CD14-positive monocyte (primary cell): ENCODE measurements around the gene COBLL1. TPM values are rescaled to one million over a fixed set of nuclear protein-coding genes. Genes with fewer than 3 reads are reported as not detected.

Source experiments
- DNase-seq, 3 donors: peaks; one replicate each; pipeline ENCODE4 v3.0.0-alpha.2; 2011 to 2022
- H2AFZ ChIP-seq: 2 replicates; pipeline ENCODE4 v1.6.0; 2012; ENCODE audit warnings: mild to moderate bottlenecking, low read depth, low read length, inconsistent platforms; ENCODE audit not compliant: insufficient read depth, poor library complexity, severe bottlenecking
- H3K27ac ChIP-seq, 2 donors: 1 replicate in 1 of 2; 2 replicates in 1 of 2; pipeline ENCODE4 v1.5.1; 2012 to 2013; ENCODE audit warnings: low read length in 2 of 2, control low read depth in 1 of 2, inconsistent platforms in 1 of 2, low read depth in 1 of 2, mild to moderate bottlenecking in 1 of 2
- H3K27me3 ChIP-seq, 2 donors: one replicate each; pipeline versions ENCODE4 v1.6.0 to v1.6.1; 2011 to 2013; ENCODE audit warnings: low read length in 2 of 2; ENCODE audit not compliant: control insufficient read depth in 2 of 2, insufficient read depth in 2 of 2
- H3K36me3 ChIP-seq, 2 donors: replicated peaks in 1 of 2; 1 replicate in 1 of 2; 2 replicates in 1 of 2; pipeline versions ENCODE4 v1.5.1 to v1.6.1; 2012 to 2013; ENCODE audit warnings: low read length in 2 of 2, control low read depth in 1 of 2, inconsistent platforms in 1 of 2, mild to moderate bottlenecking in 1 of 2; ENCODE audit not compliant: insufficient read depth in 2 of 2, control insufficient read depth in 1 of 2
- H3K4me1 ChIP-seq, 2 donors: 1 replicate in 1 of 2; 2 replicates in 1 of 2; pipeline versions ENCODE4 v1.5.1 to v1.6.1; 2012 to 2013; ENCODE audit warnings: low read length in 2 of 2, control low read depth in 1 of 2, inconsistent platforms in 1 of 2, mild to moderate bottlenecking in 1 of 2, moderate library complexity in 1 of 2; ENCODE audit not compliant: insufficient read depth in 2 of 2, control insufficient read depth in 1 of 2
- H3K4me2 ChIP-seq: replicated peaks from 2 replicates; pipeline ENCODE3; 2012; ENCODE audit warnings: low read length, moderate library complexity, mild to moderate bottlenecking; ENCODE audit not compliant: poor library complexity, severe bottlenecking; ENCODE audit errors: extremely low read depth
- H3K4me3 ChIP-seq, 3 experiments: fragments of 200-600 bp in 1 of 3; sonication (generic) in 1 of 3; replicated peaks in 1 of 3; 1 replicate in 2 of 3; 2 replicates in 1 of 3; pipeline ENCODE4 v1.5.1; 2011 to 2013; ENCODE audit warnings: low read length in 3 of 3, mild to moderate bottlenecking in 3 of 3, control low read depth in 2 of 3, low read depth in 2 of 3, inconsistent platforms in 1 of 3, moderate library complexity in 1 of 3
- H3K79me2 ChIP-seq: 2 replicates; pipeline ENCODE4 v1.6.0; 2012; ENCODE audit warnings: mild to moderate bottlenecking, control low read depth, inconsistent platforms, low read length, moderate library complexity; ENCODE audit not compliant: insufficient read depth
- H3K9ac ChIP-seq: 2 replicates; pipeline ENCODE4 v1.6.0; 2017; ENCODE audit warnings: low read length, mild to moderate bottlenecking; ENCODE audit not compliant: insufficient read depth, poor library complexity, severe bottlenecking
- H3K9me3 ChIP-seq, 2 donors: replicated peaks in 1 of 2; 1 replicate in 1 of 2; 2 replicates in 1 of 2; pipeline versions ENCODE4 v1.5.1 to v1.6.1; 2012 to 2013; ENCODE audit warnings: low read length in 2 of 2, control low read depth in 1 of 2; ENCODE audit not compliant: control insufficient read depth in 1 of 2, insufficient read depth in 1 of 2
- H4K20me1 ChIP-seq: 2 replicates; pipeline ENCODE4 v1.6.0; 2012; ENCODE audit warnings: mild to moderate bottlenecking, low read length, control low read depth, moderate library complexity; ENCODE audit not compliant: insufficient read depth
- H3K27ac Mint-ChIP-seq, 7 donors: one replicate each; pipeline ENCODE4 v1.8.0; 2020; ENCODE audit warnings: mild to moderate bottlenecking in 7 of 7, mixed read lengths in 7 of 7, moderate library complexity in 6 of 7, inconsistent platforms in 2 of 7
- H3K27me3 Mint-ChIP-seq, 3 donors: one replicate each; pipeline ENCODE4 v1.8.0; 2021 to 2022; ENCODE audit warnings: low read depth in 3 of 3, mild to moderate bottlenecking in 3 of 3, mixed read lengths in 3 of 3, moderate library complexity in 3 of 3, inconsistent platforms in 1 of 3
- H3K36me3 Mint-ChIP-seq, 2 donors: one replicate each; pipeline ENCODE4 v1.8.0; 2020; ENCODE audit warnings: mixed read lengths in 2 of 2, inconsistent platforms in 1 of 2, mild to moderate bottlenecking in 1 of 2
- H3K4me1 Mint-ChIP-seq: one replicate; pipeline ENCODE4 v1.8.0; 2020; ENCODE audit warnings: mild to moderate bottlenecking, mixed read lengths
- H3K4me3 Mint-ChIP-seq, 2 donors: one replicate each; pipeline ENCODE4 v1.8.0; 2020; ENCODE audit warnings: mild to moderate bottlenecking in 2 of 2, mixed read lengths in 2 of 2, moderate library complexity in 1 of 2
- H3K9me3 Mint-ChIP-seq, 7 donors: one replicate each; pipeline ENCODE4 v1.8.0; 2020 to 2022; ENCODE audit warnings: mixed read lengths in 7 of 7, mild to moderate bottlenecking in 6 of 7, moderate library complexity in 6 of 7, inconsistent platforms in 2 of 7
- CTCF ChIP-seq: fragments of 200-600 bp; IDR thresholded peaks from one replicate; pipeline ENCODE4 v1.8.0; 2022; ENCODE audit warnings: antibody characterized with exemption, mild to moderate bottlenecking
- WGBS: methylation state at CpG from one replicate; pipeline ENCODE4 v1.1.5; 2013; ENCODE audit warnings: missing lambda C conversion rate; ENCODE audit not compliant: insufficient coverage; 5-methylcytosine and 5-hydroxymethylcytosine counted together
- intact Hi-C, 2 donors: fragments of 100-400 bp; cut with micrococcal nuclease; formaldehyde crosslinking; loops; one replicate each; pipeline versions ENCODE4 v1.15.0 to v1.15.1; 2023
- polyA plus RNA-seq, 3 donors: library from polyadenylated mRNA; depleted of rRNA in 1 of 3; unstranded in 2 of 3; stranded (reverse) in 1 of 3; fragments of 300-500 nt in 2 of 3; fragments of >200 nt in 1 of 3; fragmentation: Illumina TruSeq in 2 of 3; gene quantifications; 1 replicate in 2 of 3; 2 replicates in 1 of 3; pipeline ENCODE4 v1.2.3, GENCODE V29; 2012 to 2021

COBLL1 gene
- polyA plus RNA-seq, 3 donors = 0.18 to 0.54 (median 0.24) TPM

- WGBS = 50% methylated on average over 1 of the region's 2 CpGs
- H3K79me2 ChIP-seq = no peaks in the 10 kb centered on the region
- Mint-ChIP-seq H3K27ac (no peak overlapping the region), H3K4me1 (peaks cover 8% of the 10 kb centered on the region), H3K9me3 (peaks cover 0 to 5% (median 0%) of the 10 kb centered on the region in 7 donors), H3K4me3 (no peak overlapping the region), H3K27me3 (no peaks in the 10 kb centered on the region), H3K36me3 (no peaks in the 10 kb centered on the region)
- no peak overlapping the region for H3K4me3 ChIP-seq
- H3K4me1 ChIP-seq = peaks cover 3 to 7% of the 10 kb centered on the region in 2 donors
- no peak for DNase-seq
- intact Hi-C loops = no loop called here
- H3K4me2 ChIP-seq = no peak overlapping the region
- no peaks in the 10 kb centered on the region for H4K20me1 ChIP-seq
- no peak for TF ChIP-seq CTCF
- no peak overlapping the region for H3K27ac ChIP-seq
- H3K36me3 ChIP-seq = no peaks in the 10 kb centered on the region
- no peak overlapping the region for H3K9ac ChIP-seq
- no peaks in the 10 kb centered on the region for H3K9me3 ChIP-seq
- no peak overlapping the region for H2AFZ ChIP-seq
- no peaks in the 10 kb centered on the region for H3K27me3 ChIP-seq
Measured at GRCh38 chr2:164760179-164760578, 81.4 kb downstream of the COBLL1 start.

- Mint-ChIP-seq H3K4me3 (no peak overlapping the region), H3K9me3 (no peaks in the 10 kb centered on the region), H3K27me3 (no peaks in the 10 kb centered on the region), H3K36me3 (no peaks in the 10 kb centered on the region), H3K4me1 (peaks cover 8% of the 10 kb centered on the region), H3K27ac (no peak overlapping the region)
- no peaks in the 10 kb centered on the region for H3K9me3 ChIP-seq
- H3K36me3 ChIP-seq = no peaks in the 10 kb centered on the region
- no peak for TF ChIP-seq CTCF
- no peak overlapping the region for H3K27ac ChIP-seq
- no peak overlapping the region for H2AFZ ChIP-seq
- H3K4me3 ChIP-seq = no peak overlapping the region
- H3K4me1 ChIP-seq = peaks cover 3 to 7% of the 10 kb centered on the region in 2 donors
- intact Hi-C loops = no loop called here
- no peak overlapping the region for H3K4me2 ChIP-seq
- H3K27me3 ChIP-seq = no peaks in the 10 kb centered on the region
- DNase-seq = peak; percentile 30 to 39 (median 34)
- no peaks in the 10 kb centered on the region for H4K20me1 ChIP-seq
- no CpG with 5 or more reads among the region's 2 CpGs for WGBS
- H3K9ac ChIP-seq = no peak overlapping the region
- H3K79me2 ChIP-seq = no peaks in the 10 kb centered on the region
Measured at GRCh38 chr2:164757934-164758695, 83.5 kb downstream of the COBLL1 start.
